Cardiac muscle cell (in vitro differentiated cells and primary cell): ENCODE measurements around the gene UBE2L6. TPM values are rescaled to one million over a fixed set of nuclear protein-coding genes. Genes with fewer than 3 reads are reported as not detected.

Experiments
- DNase-seq, 2 donors: peaks; one replicate each; pipeline versions ENCODE4 v3.0.0 to v3.0.0-alpha.2; 2010 to 2017; ENCODE audit warnings: low read depth in 1 of 2, low spot score in 1 of 2
- H3K27ac ChIP-seq: fragments of 200-600 bp; sonication (generic); 2 replicates; pipeline ENCODE4 v1.5.1; 2016
- H3K27me3 ChIP-seq: fragments of 200-600 bp; sonication (generic); 2 replicates; pipeline ENCODE4 v1.6.0; 2016; ENCODE audit warnings: control low read depth
- H3K36me3 ChIP-seq: fragments of 200-600 bp; sonication (generic); 2 replicates; pipeline ENCODE4 v1.5.1; 2016; ENCODE audit warnings: control low read depth
- H3K4me1 ChIP-seq: fragments of 200-600 bp; sonication (generic); 2 replicates; pipeline ENCODE4 v1.8.1; 2017; ENCODE audit warnings: low read depth, mild to moderate bottlenecking, mixed run types
- H3K4me3 ChIP-seq: fragments of 200-600 bp; sonication (generic); 2 replicates; pipeline ENCODE4 v1.5.1; 2016; ENCODE audit warnings: mild to moderate bottlenecking
- H3K9me3 ChIP-seq: fragments of 200-600 bp; sonication (generic); 2 replicates; pipeline ENCODE4 v1.5.1; 2017; ENCODE audit warnings: low read depth, mild to moderate bottlenecking, control low read depth
- CTCF ChIP-seq: IDR thresholded peaks from 2 replicates; pipeline ENCODE4 v1.5.1; 2012; ENCODE audit warnings: low read depth, mild to moderate bottlenecking, low read length
- polyA plus RNA-seq: library from polyadenylated mRNA; unstranded; fragments of >200 nt; fragmentation: Nextera tagmentation; extraction: Ambion mirVana; gene quantifications from 2 replicates; pipeline ENCODE4 v1.2.1, GENCODE V29; 2016
- total RNA-seq: library from RNA; depleted of rRNA; stranded (reverse); fragments of >200 nt; gene quantifications from 2 replicates; pipeline ENCODE4 v1.2.3, GENCODE V29; 2016

The UBE2L6 gene
- total and polyA plus RNA-seq, 2 experiments from 2014 or later, result 129 to 158 TPM

GRCh38 chr11:57512646-57513451, 54.6 kb downstream of the UBE2L6 start:
- H3K4me1 ChIP-seq, result peaks cover 7% of the 10 kb centered on the region
- H3K27ac ChIP-seq, result no peak overlapping the region
- DNase-seq, result no peak
- no peaks in the 10 kb centered on the region for H3K36me3 ChIP-seq
- H3K27me3 ChIP-seq, result peaks cover 13% of the 10 kb centered on the region
- no peak for TF ChIP-seq CTCF
- H3K9me3 ChIP-seq, result no peaks in the 10 kb centered on the region
- no peak overlapping the region for H3K4me3 ChIP-seq

GRCh38 chr11:57511741-57512430, 55.6 kb downstream of the UBE2L6 start:
- Histone ChIP-seq H3K9me3 (no peaks in the 10 kb centered on the region), H3K36me3 (no peaks in the 10 kb centered on the region), H3K4me3 (no peak overlapping the region), H3K27ac (no peak overlapping the region), H3K4me1 (peaks cover 7% of the 10 kb centered on the region), H3K27me3 (peaks cover 7% of the 10 kb centered on the region)
- no peak for DNase-seq
- no peak for TF ChIP-seq CTCF

- Histone ChIP-seq H3K9me3 (no peaks in the 10 kb centered on the region), H3K36me3 (no peaks in the 10 kb centered on the region), H3K4me1 (no peaks in the 10 kb centered on the region), H3K27ac (no peak overlapping the region), H3K27me3 (no peaks in the 10 kb centered on the region), H3K4me3 (no peak overlapping the region)
- no peak for DNase-seq
- no peak for TF ChIP-seq CTCF
Measured at GRCh38 chr11:57508341-57509170, 58.9 kb downstream of the UBE2L6 start.

- TF ChIP-seq CTCF, result no peak
Measured at GRCh38 chr11:57506522-57506921, 61.0 kb downstream of the UBE2L6 start.

GRCh38 chr11:57504511-57504910, 63.0 kb downstream of the UBE2L6 start:
- Histone ChIP-seq H3K36me3 (no peaks in the 10 kb centered on the region), H3K4me3 (no peak overlapping the region), H3K9me3 (no peaks in the 10 kb centered on the region), H3K27ac (no peak overlapping the region), H3K4me1 (peaks cover 18% of the 10 kb centered on the region), H3K27me3 (no peaks in the 10 kb centered on the region)
- DNase-seq, result no peak
- TF ChIP-seq CTCF, result no peak

More at GRCh38 chr11:57506522-57506921, 61.0 kb downstream of the UBE2L6 start:
- Histone ChIP-seq H3K4me1 (peaks cover 6% of the 10 kb centered on the region), H3K4me3 (no peak overlapping the region), H3K27me3 (no peaks in the 10 kb centered on the region), H3K9me3 (no peaks in the 10 kb centered on the region), H3K36me3 (no peaks in the 10 kb centered on the region), H3K27ac (no peak overlapping the region)
- DNase-seq, result no peak
